Suprapubic skin (tissue), 3 donors: ENCODE results near the gene PILRB.

Source experiments
- CTCF ChIP-seq, 2 donors: fragments of 200-600 bp in 1 of 2; fragments of 450-650 bp in 1 of 2; sonication (generic) in 1 of 2; IDR thresholded peaks; one replicate each; pipeline ENCODE4 v1.5.1; 2016 to 2019; ENCODE audit warnings: antibody characterized with exemption in 2 of 2, mild to moderate bottlenecking in 1 of 2, moderate library complexity in 1 of 2
- POLR2A ChIP-seq, 2 donors: fragments of 450-650 bp; IDR thresholded peaks; one replicate each; pipeline ENCODE4 v1.6.1; 2017; ENCODE audit warnings: antibody characterized with exemption in 2 of 2, mild to moderate bottlenecking in 2 of 2, moderate library complexity in 2 of 2

- TF ChIP-seq POLR2A (IDR thresholded peaks at IDR 0.05) (no peak), CTCF (IDR thresholded peaks at IDR 0.05) (no peak)
These were observed 20.3 kb downstream of the PILRB start for GRCh38 chr7:100378114-100378755.
